Activated T-helper 9 cell treated with anti-CD3 and anti-CD28 coated beads, Interleukin-2, amount 50 U/mL, for 16 hours (primary cell): ENCODE results near the gene ELP5.

ENCODE experiments used
- DNase-seq: peaks from one replicate; pipeline ENCODE4 v3.0.0-alpha.2; 2020; ENCODE audit warnings: low read depth

ELP5 gene

GRCh38 chr17:7285679-7286078 is 33.7 kb downstream of the ELP5 start:
- no peak for DNase-seq

- no peak for DNase-seq
These were observed 37.4 kb downstream of the ELP5 start for GRCh38 chr17:7289256-7290032.

GRCh38 chr17:7290166-7290565 is 38.2 kb downstream of the ELP5 start:
- DNase-seq, result no peak

- no peak for DNase-seq
These were observed 38.7 kb downstream of the ELP5 start for GRCh38 chr17:7290685-7291084.

- no peak for DNase-seq
These were observed 40.2 kb downstream of the ELP5 start for GRCh38 chr17:7292194-7292593.

GRCh38 chr17:7292729-7293128 is 40.7 kb downstream of the ELP5 start:
- no peak for DNase-seq

GRCh38 chr17:7293159-7293558 is 41.1 kb downstream of the ELP5 start:
- no peak for DNase-seq

- no peak for DNase-seq
These were observed 42.0 kb downstream of the ELP5 start for GRCh38 chr17:7293816-7294613.

- DNase-seq, result peak; percentile 61
These were observed 42.7 kb downstream of the ELP5 start, which contains the start of gene YBX2 for GRCh38 chr17:7294614-7295153. YBX2 (minus strand) TSS chr17:7294639; CDS start chr17:7294500, 139 bp downstream.

GRCh38 chr17:7295230-7296180 is 43.5 kb downstream of the ELP5 start:
- no peak for DNase-seq

- peak; percentile 63 for DNase-seq
These were observed 44.3 kb downstream of the ELP5 start for GRCh38 chr17:7296189-7296861.

- no peak for DNase-seq
These were observed 52.2 kb downstream of the ELP5 start for GRCh38 chr17:7304179-7304578.

- peak; percentile 100 for DNase-seq
These were observed 55.1 kb downstream of the ELP5 start, which contains the start of gene EIF5A for GRCh38 chr17:7306911-7307685. EIF5A (plus strand) TSS chr17:7307628; CDS start chr17:7309636, 2,008 bp downstream.

GRCh38 chr17:7307686-7308624 is 55.9 kb downstream of the ELP5 start:
- peak; percentile 46 for DNase-seq

- DNase-seq, result peak; percentile 79
These were observed 56.8 kb downstream of the ELP5 start for GRCh38 chr17:7308625-7309433.
